GM21367 (cell line): ENCODE results near the gene SPECC1L.

Experiments
- ATAC-seq: cut with Tn5 transposase; IDR thresholded peaks from one replicate; pipeline ENCODE4 v1.9.1; 2021; ENCODE audit not compliant: unreplicated experiment

Gene SPECC1L

DNA sequence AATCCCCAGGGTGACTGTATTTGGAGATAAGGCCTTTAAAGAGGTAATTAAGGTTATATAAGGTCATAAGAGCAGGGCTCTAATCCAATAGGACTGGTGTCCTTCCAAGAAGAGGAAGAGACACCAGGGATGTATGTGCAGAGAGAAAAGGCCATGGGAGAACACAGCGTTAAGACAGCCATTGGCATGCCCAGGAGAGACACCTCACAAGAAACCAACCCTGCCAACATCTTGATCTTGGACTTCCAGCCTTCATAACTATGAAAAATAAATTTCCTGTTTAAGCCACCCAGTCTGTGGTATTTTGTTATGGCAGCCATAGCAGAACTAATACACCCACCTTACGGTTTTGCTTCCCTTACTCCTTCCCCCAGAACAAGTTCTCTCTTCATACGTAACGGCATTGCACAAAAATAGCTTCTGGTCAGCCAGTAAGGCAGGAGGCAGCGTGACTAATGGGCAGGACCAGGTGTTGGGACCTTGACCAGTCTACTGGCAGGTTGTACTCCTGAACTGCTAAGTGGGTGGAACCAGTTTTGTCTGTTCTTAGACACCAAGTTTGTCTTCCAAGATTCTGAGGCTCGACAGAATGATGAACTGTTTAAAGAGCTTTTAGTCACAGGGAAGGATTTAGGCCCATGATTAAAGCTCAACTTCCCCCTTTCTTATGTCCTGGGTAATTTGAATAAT, 192.6 kb downstream of the SPECC1L start:
- no peak for ATAC-seq

DNA sequence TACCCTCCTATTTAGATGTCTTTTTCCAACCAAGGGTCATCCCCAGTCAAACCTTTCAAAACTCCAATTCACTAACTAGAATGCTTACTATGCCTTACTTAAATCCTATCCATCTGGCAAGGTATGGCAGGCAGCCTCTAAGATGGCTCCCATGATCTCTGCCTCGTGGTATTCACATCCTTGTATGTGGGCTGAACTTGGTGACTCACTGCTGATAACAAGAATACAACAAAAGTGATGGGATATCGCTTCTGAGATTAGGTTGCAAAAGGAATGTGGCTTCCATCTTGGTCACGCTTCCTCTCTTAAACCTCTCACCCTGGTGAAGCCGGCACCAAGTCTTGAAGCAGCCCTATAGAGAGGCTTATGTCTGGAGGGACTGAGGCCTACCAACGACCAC, 194.9 kb downstream of the SPECC1L start:
- no peak for ATAC-seq

DNA sequence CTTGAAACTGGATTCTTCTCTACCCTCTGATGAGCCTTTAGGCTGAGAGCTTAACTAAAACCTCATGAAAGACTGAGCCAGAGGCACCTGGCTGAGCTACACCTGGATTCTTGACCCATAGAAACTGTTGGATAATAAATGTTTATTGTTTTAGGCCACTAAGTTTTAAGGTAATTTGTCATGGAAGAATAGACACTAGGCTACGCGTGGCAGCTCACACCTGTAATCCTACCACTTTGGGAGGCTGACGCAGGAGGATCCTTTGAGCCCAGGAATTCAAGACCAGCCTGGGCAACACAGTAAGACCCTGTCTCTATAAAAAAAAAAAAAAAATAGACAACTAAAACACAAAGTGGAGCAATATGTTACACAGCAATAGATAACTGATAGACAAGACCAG, 195.3 kb downstream of the SPECC1L start:
- ATAC-seq: no peak

DNA sequence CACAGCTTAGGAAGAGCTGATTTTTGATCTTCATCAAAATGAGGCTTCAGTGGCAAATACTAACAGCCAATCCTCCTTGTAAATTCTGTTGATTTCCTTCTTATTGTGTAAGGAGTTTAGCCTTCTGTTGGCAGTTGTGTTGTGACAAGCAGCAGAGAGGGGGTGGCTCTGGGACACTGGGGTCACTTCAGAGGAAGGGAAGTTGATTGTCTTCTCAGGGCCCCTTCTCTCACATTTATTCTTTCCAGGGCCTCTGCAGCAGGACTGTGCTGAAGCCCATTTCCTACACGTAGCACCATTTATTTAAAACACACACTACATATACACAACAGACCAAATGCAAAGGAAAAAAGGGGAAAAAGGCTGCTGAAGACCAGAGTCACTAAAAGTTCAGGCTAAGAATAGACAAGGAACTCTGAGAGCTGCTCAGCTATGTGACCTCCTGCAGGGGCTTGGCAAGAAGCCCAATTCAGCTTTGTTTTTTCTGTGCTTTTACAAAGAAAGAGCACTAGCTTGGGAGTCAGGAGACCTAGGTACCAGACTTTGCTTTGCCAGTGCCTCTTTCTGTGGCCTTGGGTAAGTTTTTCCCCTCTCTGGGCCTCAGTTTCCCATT, 196.2 kb downstream of the SPECC1L start:
- no peak for ATAC-seq

DNA sequence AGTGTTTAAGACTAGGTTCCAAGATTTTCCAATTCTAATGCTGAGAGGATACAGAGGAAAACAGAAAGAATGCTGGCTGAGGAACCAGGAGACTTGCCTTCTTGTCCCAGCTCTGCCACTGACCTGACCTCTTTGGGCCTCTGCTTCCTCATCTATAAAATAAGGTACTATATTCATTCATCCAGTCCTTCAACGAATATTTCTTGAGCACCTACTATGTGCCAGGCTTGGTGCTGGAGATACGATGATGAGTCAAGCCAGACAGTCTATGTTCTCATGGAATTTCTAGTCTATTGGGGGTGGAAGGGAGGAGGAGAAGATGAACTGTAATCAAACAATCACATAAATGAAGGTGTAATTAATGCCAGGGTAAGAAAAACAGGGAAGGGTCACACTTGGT, 196.7 kb downstream of the SPECC1L start:
- ATAC-seq: no peak
